Measurements from ENCODE around the gene RPS15A. TPM values are rescaled to one million over a fixed set of nuclear protein-coding genes. Genes with fewer than 3 reads are reported as not detected.

Gene RPS15A
- total RNA-seq, 1 donor from 2014 or later: 1,857 TPM

DNA sequence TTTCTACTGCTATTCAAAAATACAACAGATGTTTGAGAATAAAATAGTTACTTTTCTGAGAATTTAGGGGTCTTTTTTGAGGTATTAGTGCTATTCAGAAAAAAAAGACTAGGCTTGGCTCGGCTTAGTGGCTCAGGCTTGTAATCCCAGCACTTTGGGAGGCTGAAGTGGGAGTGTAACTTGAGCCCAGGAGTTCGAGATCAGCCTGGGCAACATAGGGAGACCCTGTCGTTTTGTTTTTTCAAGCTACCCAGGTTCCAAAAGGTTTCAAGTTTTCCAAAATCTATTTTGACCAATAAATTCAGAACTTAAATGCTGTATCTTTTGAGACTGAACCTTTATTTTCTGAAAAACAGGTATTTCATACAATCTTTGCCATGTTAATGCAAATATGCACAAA lies 14.4 kb upstream of the RPS15A start:
- peaks cover 40% of the 10 kb centered on the region for H3K36me3 Mint-ChIP-seq (ENCODE audit: low read depth)
- intact Hi-C loops (cut with micrococcal nuclease): loop anchor here (5.0 kb wide), 1 partner anchor 143 kb away; no protein-coding TSS in a partner anchor
- DNase-seq (ENCODE audit: low spot score): no peak
- peak overlapping the region; percentile 90 for H3K27ac Mint-ChIP-seq
- no peaks in the 10 kb centered on the region for H3K27me3 Mint-ChIP-seq (ENCODE audit: insufficient read depth)
- H3K4me1 Mint-ChIP-seq (ENCODE audit: low read depth): peaks cover 54% of the 10 kb centered on the region
- peak overlapping the region; percentile 68 for H3K4me3 Mint-ChIP-seq
- H3K9me3 Mint-ChIP-seq: no peaks in the 10 kb centered on the region

DNA sequence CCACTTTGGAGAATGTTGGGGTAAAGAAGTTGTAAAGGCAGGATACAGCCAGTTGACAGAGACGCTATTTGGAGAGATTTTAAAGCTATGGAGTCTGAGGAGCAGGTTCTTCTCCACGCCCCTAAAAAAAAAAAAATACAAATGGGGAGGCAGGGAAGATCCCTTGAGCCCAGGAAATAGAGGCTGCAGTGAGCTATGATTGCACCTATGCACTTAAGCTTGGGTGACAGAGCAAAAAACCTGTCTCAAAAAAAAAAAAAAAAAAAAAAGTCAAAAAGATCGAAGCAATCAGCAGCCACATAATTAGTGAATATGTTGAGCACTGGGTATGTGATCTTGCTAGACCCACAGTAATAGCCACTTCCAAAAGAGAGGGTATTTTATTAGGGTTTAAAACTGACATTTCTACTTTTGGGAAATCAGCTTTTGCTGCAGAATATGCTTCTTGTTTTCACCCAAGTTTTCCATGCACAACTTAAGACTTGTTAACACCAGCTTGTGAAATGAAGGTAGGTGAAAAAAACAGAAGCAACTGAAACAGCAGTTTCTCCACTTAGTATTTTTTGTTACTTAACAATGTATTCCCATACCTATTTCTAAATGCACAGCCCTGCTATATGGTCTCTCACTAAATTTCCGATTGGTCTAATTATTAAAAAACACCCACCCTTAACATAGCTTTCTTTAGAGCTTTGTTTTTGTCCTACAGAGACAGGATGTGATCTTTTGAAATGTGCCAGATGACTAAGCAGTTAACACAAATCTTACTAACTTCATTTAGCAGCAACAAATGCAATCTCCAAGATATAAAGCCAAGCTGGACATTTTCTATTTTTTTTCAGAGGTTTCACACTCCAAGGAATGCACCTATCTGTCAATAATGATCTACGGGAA lies 13.7 kb upstream of the RPS15A start:
- no peaks in the 10 kb centered on the region for H3K9me3 Mint-ChIP-seq
- peaks cover 61% of the 10 kb centered on the region for H3K4me1 Mint-ChIP-seq (ENCODE audit: low read depth)
- no peak for DNase-seq (ENCODE audit: low spot score)
- intact Hi-C loops (cut with micrococcal nuclease): loop anchor here (5.0 kb wide), 1 partner anchor 143 kb away; no protein-coding TSS in a partner anchor
- no peaks in the 10 kb centered on the region for H3K27me3 Mint-ChIP-seq (ENCODE audit: insufficient read depth)
- H3K4me3 Mint-ChIP-seq: peak overlapping the region; percentile 68
- peaks cover 37% of the 10 kb centered on the region for H3K36me3 Mint-ChIP-seq (ENCODE audit: low read depth)
- peak overlapping the region; percentile 90 for H3K27ac Mint-ChIP-seq

DNA sequence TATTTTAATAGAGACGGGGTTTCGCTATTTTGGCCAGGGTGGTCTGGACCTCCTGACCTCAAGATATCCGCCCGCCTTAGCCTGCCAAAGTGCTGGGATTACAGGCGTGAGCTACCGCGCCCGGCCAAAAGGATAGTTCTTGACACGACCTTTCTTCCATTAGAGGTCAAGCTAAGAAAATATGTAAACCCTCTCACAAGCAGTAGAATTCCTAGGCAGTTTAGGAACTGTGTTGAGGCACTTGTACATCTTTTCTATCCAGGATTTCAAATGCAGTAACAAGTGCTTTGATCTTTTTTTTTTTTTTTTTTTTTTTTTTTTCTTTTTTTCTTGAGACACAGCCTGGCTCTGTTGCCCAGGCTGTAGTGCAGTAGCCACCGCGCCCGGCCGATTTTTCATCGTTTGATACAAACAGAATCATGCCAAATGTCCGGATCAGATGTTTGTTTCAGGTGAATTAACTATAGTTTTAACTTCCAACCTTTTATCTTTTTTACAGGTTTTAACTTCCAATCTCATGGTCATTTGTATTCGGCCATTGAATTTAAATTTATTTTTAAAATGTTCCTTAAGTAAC lies 12.7 kb upstream of the RPS15A start:
- Mint-ChIP-seq H3K27me3 (ENCODE audit: insufficient read depth) (no peaks in the 10 kb centered on the region), H3K4me1 (ENCODE audit: low read depth) (peaks cover 70% of the 10 kb centered on the region), H3K4me3 (peak overlapping the region; percentile 95), H3K27ac (peak overlapping the region; percentile 90), H3K36me3 (ENCODE audit: low read depth) (peaks cover 31% of the 10 kb centered on the region), H3K9me3 (no peaks in the 10 kb centered on the region)
- intact Hi-C loops (cut with micrococcal nuclease): loop anchor here (5.0 kb wide), 1 partner anchor 144 kb away; no protein-coding TSS in a partner anchor
- no peak for DNase-seq (ENCODE audit: low spot score)

DNA sequence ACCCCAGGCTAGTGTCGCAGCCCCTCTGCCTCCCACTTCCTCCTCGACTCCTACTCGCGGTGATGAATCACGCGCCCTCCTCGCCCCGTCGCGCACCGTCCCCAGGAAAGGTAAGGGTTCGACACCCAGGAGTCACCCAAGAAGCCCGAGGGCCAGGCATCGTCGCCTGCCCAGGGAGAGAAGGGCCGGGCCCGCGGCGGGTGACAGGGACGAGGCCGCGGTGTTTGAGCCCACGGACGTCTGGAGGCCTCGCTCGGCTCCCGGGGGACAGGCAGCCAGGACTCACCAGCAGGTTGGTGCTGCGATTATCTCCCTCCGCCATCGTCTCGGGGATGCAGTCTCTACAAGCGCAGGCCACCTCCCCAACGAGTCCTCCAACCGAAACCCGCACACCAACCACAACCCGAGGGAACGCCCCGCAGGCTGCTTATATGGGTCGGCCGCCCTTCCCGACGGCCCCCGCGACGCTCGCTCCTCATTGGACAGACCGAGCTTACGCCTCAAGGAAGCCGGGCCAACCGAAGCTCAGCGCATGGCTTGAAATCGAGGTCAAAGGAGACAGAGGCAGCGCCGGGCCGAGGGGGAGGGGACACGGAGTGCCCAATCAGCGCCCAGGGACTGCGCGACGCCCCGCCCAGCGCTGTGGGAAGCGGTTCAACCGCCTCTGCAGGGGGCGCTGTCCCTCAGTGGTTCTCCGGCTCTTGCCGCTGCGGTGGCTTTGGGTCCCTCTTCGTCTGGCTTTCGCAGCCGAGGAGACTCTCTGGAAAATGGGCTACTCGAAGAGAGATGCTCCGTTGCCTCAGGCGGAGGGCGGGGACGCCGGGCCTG lies 11.2 kb upstream of the RPS15A start, which contains the start of gene ARL6IP1:
TSS of gene ARL6IP1 (minus strand) at position 405 of the 828 bp plus-strand sequence. CDS start at position 322, 83 bp downstream.
- Mint-ChIP-seq H3K27me3 (ENCODE audit: insufficient read depth) (no peaks in the 10 kb centered on the region), H3K36me3 (ENCODE audit: low read depth) (peaks cover 37% of the 10 kb centered on the region), H3K9me3 (no peaks in the 10 kb centered on the region), H3K4me3 (peak within 1 kb of the TSS; percentile 95), H3K4me1 (ENCODE audit: low read depth) (peaks cover 71% of the 10 kb centered on the region), H3K27ac (peak within 1 kb of the TSS; percentile 97)
- peak; percentile 98 for DNase-seq (ENCODE audit: low spot score)
- intact Hi-C loops (cut with micrococcal nuclease): loop anchor here (1.0 to 5.0 kb wide), 7 partner anchors 11 to 754 kb away; partner anchors contain the start of genes COQ7, RPS15A, SMG1 and VPS35L

DNA sequence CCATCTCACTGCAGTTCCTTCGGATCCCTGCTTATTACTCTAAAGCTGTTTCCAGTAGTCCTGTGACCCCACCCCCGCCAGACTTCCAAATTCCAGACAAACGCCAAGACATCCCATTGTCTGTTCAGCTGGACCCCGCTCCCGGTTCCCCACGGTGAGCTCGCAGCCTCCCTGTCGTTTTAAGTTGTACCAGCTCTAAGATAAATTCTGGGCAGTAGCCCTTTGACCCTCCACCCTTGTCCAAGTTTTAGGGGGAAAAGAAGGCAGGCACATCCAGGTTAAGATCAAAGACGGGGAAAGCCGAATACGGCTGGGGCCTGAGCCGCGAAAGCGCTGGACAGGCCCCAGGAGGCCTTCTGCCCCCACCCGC lies 10.6 kb upstream of the RPS15A start:
- no peak for DNase-seq (ENCODE audit: low spot score)
- Mint-ChIP-seq H3K4me3 (peak overlapping the region; percentile 95), H3K27ac (peak overlapping the region; percentile 97), H3K9me3 (no peaks in the 10 kb centered on the region), H3K4me1 (ENCODE audit: low read depth) (peaks cover 71% of the 10 kb centered on the region), H3K27me3 (ENCODE audit: insufficient read depth) (no peaks in the 10 kb centered on the region), H3K36me3 (ENCODE audit: low read depth) (peaks cover 35% of the 10 kb centered on the region)
- intact Hi-C loops (cut with micrococcal nuclease): loop anchor here (1.0 to 5.0 kb wide), 7 partner anchors 10 to 755 kb away; partner anchors contain the start of genes COQ7, RPS15A, SMG1 and VPS35L

DNA sequence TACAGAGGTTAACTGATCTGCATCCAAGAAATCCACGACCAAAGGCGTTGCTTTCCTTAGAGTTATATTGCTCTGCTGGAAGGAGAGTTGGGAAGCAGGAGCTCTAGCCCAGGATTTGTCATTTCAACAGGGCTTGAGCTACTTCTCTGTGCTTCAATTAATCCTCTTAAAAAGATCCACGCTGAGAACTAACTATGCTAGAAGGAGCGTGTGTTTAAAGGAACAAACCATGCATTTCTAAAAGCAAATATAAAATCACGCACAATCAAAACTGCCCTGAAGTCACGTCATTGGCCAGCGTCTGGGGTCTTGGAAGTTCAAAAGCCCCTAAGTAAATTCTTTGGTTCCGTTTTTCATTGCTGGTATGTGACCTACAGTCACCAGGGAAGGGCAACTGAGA lies 10.2 kb upstream of the RPS15A start:
- DNase-seq (ENCODE audit: low spot score): no peak
- Mint-ChIP-seq H3K4me1 (ENCODE audit: low read depth) (peaks cover 70% of the 10 kb centered on the region), H3K36me3 (ENCODE audit: low read depth) (peaks cover 38% of the 10 kb centered on the region), H3K4me3 (peak overlapping the region; percentile 95), H3K9me3 (no peaks in the 10 kb centered on the region), H3K27me3 (ENCODE audit: insufficient read depth) (no peaks in the 10 kb centered on the region), H3K27ac (peak overlapping the region; percentile 97)
- intact Hi-C loops (cut with micrococcal nuclease): loop anchor here (5.0 kb wide), 1 partner anchor 147 kb away; no protein-coding TSS in a partner anchor

DNA sequence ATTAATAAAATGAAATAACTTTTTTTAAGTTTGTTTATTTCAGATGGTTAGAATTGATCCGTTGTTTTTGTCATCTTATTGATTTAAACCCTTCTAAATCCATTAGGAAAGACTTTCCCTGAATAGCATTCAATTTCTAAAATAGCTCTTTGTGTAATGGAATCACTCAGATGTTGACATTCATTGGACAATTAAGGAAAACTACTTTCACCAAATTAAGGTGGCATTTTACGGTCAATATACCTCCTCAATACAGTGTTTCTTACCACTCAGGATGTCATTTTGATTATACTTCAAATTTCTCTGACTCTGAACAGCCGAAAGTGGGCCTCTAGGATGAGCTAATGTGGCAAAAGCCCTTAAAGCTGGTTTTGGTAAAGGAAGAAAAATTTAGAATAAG lies 9.4 kb upstream of the RPS15A start:
- DNase-seq (ENCODE audit: low spot score): no peak
- intact Hi-C loops (cut with micrococcal nuclease): no loop called here
- Mint-ChIP-seq H3K36me3 (ENCODE audit: low read depth) (peaks cover 41% of the 10 kb centered on the region), H3K27ac (no peak overlapping the region), H3K4me1 (ENCODE audit: low read depth) (peaks cover 62% of the 10 kb centered on the region), H3K9me3 (no peaks in the 10 kb centered on the region), H3K27me3 (ENCODE audit: insufficient read depth) (no peaks in the 10 kb centered on the region), H3K4me3 (peak overlapping the region; percentile 95)

DNA sequence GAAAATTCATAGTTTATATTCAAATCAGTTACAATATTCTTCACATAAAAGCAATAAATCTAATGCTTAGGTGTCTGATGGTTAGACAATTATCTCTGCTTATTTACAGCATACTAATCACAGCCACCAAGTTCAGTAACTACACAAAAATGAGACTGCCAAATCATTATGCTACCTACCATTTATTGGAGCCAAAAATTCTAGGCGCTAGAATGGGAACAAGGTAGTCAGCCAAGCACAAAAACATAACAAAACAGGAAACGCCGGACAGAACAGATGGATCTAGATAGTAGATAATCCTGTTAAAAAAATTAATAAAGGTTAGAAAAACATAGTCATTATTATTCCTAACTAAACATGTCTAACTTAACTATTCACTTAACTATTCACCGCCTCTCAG lies 7.6 kb upstream of the RPS15A start:
- DNase-seq (ENCODE audit: low spot score): no peak
- Mint-ChIP-seq H3K27ac (no peak overlapping the region), H3K27me3 (ENCODE audit: insufficient read depth) (no peaks in the 10 kb centered on the region), H3K36me3 (ENCODE audit: low read depth) (peaks cover 45% of the 10 kb centered on the region), H3K9me3 (no peaks in the 10 kb centered on the region), H3K4me1 (ENCODE audit: low read depth) (peaks cover 52% of the 10 kb centered on the region), H3K4me3 (no peak overlapping the region)
- intact Hi-C loops (cut with micrococcal nuclease): no loop called here

DNA sequence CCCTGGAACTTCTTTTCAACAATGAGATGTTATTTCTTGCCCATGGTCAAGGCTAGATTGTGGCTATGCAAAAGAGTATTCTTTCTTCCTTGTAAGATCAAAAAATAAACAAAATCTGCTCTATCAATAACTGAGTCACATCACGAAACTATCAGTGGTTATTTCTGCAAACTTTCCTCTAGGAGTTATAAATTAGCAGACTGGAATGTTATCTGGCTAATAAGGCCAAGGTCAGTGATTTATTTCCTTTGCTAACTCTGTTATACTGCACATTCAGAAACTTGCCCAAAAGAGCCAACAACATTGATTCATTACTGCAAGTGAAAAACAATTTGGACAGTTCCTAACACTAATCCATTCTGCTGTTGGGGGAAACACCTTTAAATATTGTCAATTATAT lies 6.2 kb upstream of the RPS15A start:
- no peaks in the 10 kb centered on the region for H3K9me3 Mint-ChIP-seq
- DNase-seq (ENCODE audit: low spot score): no peak
- H3K36me3 Mint-ChIP-seq (ENCODE audit: low read depth): peaks cover 55% of the 10 kb centered on the region
- intact Hi-C loops (cut with micrococcal nuclease): no loop called here
- H3K27me3 Mint-ChIP-seq (ENCODE audit: insufficient read depth): no peaks in the 10 kb centered on the region
- H3K4me3 Mint-ChIP-seq: no peak overlapping the region
- H3K4me1 Mint-ChIP-seq (ENCODE audit: low read depth): peaks cover 63% of the 10 kb centered on the region
- no peak overlapping the region for H3K27ac Mint-ChIP-seq

DNA sequence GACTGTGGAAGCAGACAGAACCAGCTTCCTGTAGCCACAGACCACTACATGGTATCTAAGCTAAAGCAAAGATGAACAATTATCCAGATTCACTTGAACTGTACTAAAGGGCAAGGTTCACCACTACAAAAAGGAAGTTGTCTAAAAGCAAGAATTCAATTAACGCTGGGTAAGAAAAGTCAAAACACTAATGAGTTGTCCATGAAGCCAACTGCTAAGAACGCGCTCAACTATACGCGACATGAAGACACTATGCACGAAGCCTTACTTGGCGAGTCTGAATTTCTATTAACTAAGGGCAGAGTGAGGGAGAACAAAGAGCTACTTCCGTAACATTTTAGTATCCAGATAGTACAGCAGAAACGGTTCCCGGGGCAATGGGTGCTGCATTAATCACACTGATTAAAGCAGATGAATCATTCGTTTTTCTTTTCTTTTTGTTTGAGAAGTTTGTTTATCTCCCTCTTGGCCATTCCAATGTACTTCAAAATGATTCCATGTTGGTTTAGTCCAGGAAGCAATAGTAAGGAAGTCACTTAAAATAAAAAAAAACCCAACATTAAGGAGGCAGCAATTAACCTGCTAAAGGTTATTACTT lies 2.8 kb upstream of the RPS15A start:
- H3K27ac Mint-ChIP-seq: peak overlapping the region; percentile 46
- peaks cover 1% of the 10 kb centered on the region for H3K27me3 Mint-ChIP-seq (ENCODE audit: insufficient read depth)
- H3K4me3 Mint-ChIP-seq: no peak overlapping the region
- peaks cover 68% of the 10 kb centered on the region for H3K36me3 Mint-ChIP-seq (ENCODE audit: low read depth)
- no peaks in the 10 kb centered on the region for H3K9me3 Mint-ChIP-seq
- peaks cover 59% of the 10 kb centered on the region for H3K4me1 Mint-ChIP-seq (ENCODE audit: low read depth)
- no peak for DNase-seq (ENCODE audit: low spot score)
- intact Hi-C loops (cut with micrococcal nuclease): no loop called here

DNA sequence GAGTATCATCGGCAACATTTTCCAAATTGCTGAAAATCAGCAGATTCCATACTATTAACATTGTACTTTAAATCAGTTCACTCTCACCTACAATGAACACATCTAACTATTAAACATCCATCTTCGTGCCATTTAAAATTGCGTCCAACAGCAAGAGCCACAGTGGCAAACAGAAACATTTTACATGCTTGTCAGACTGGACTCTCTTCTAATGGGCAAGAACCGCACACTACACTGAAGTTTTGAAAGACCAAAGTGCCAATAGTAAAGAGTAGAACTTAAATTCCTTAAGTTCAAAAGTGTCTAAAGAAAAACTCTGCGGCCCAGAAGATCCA lies 652 bp downstream of the RPS15A start:
- peak overlapping the region; percentile 85 for H3K27ac Mint-ChIP-seq
- no peak for DNase-seq (ENCODE audit: low spot score)
- H3K4me1 Mint-ChIP-seq (ENCODE audit: low read depth): peaks cover 70% of the 10 kb centered on the region
- peaks cover 1% of the 10 kb centered on the region for H3K27me3 Mint-ChIP-seq (ENCODE audit: insufficient read depth)
- peak overlapping the region; percentile 95 for H3K4me3 Mint-ChIP-seq
- H3K9me3 Mint-ChIP-seq: no peaks in the 10 kb centered on the region
- intact Hi-C loops (cut with micrococcal nuclease): loop anchor here (5.0 kb wide), 1 partner anchor 328 kb away; no protein-coding TSS in a partner anchor
- peaks cover 80% of the 10 kb centered on the region for H3K36me3 Mint-ChIP-seq (ENCODE audit: low read depth)
